GM12878 (cell line): Measurements from ENCODE around the gene TUBB1. TPM values are rescaled to one million over a fixed set of nuclear protein-coding genes. Genes with fewer than 3 reads are reported as not detected.
A peak's percentile ranks its signal among the peaks of the same experiment; 100 is the strongest.

Source experiments
- BHLHE40 ChIP-seq, 2 experiments: fragments of 450-650 bp in 1 of 2; IDR thresholded peaks; 2 replicates each; pipeline ENCODE4 v1.6.1; 2011 to 2017; ENCODE audit warnings: low read depth in 2 of 2, borderline replicate concordance in 1 of 2, improper control_type of control experiment in 1 of 2, low read length in 1 of 2, mild to moderate bottlenecking in 1 of 2
- EGR1 ChIP-seq, 2 experiments: IDR thresholded peaks; 1 replicate in 1 of 2; 2 replicates in 1 of 2; pipeline ENCODE4 v1.6.1; 2011 to 2012; ENCODE audit warnings: low read depth in 2 of 2, low read length in 2 of 2, borderline replicate concordance in 1 of 2, mild to moderate bottlenecking in 1 of 2, moderate library complexity in 1 of 2
- EP300 ChIP-seq, 2 experiments: fragments of 150-350 bp in 1 of 2; IDR thresholded peaks; 2 replicates each; pipeline ENCODE4 v1.6.1; 2011 to 2012; ENCODE audit warnings: low read depth in 2 of 2, low read length in 2 of 2, borderline replicate concordance in 1 of 2, improper control_type of control experiment in 1 of 2, inconsistent platforms in 1 of 2; ENCODE audit not compliant: control insufficient read depth in 1 of 2
- ETV6 ChIP-seq, 2 experiments: fragments of 450-650 bp in 1 of 2; IDR thresholded peaks in 1 of 2; conservative IDR thresholded peaks in 1 of 2; 2 replicates each; pipeline ENCODE4 v1.6.1; 2014; ENCODE audit warnings: antibody characterized with exemption in 1 of 2, borderline replicate concordance in 1 of 2, low read depth in 1 of 2, mild to moderate bottlenecking in 1 of 2, moderate library complexity in 1 of 2
- FOS ChIP-seq: IDR thresholded peaks from 3 replicates; pipeline ENCODE4 v1.6.1; 2011; ENCODE audit warnings: borderline replicate concordance; ENCODE audit not compliant: insufficient read length; ENCODE audit errors: extremely low read depth
- HCFC1 ChIP-seq: fragments of 150-350 bp; IDR thresholded peaks from 2 replicates; pipeline ENCODE4 v1.6.1; 2014; ENCODE audit warnings: low read length
- IRF5 ChIP-seq: fragments of 450-650 bp; IDR thresholded peaks from 2 replicates; pipeline ENCODE4 v1.6.1; 2017; ENCODE audit warnings: borderline replicate concordance
- JUNB ChIP-seq: IDR thresholded peaks from 2 replicates; pipeline ENCODE4 v1.6.1; 2016; ENCODE audit warnings: antibody characterized with exemption, mild to moderate bottlenecking
- NBN ChIP-seq: fragments of 450-650 bp; IDR thresholded peaks from 2 replicates; pipeline ENCODE4 v1.6.1; 2016
- NRF1 ChIP-seq: conservative IDR thresholded peaks from 2 replicates; pipeline ENCODE4 v1.6.1; 2011; ENCODE audit warnings: mild to moderate bottlenecking, low read depth, low read length, improper control_type of control experiment
- RELA ChIP-seq: fragments of 450-650 bp; IDR thresholded peaks from 2 replicates; pipeline ENCODE4 v1.8.0; 2014; ENCODE audit warnings: borderline replicate concordance; ENCODE audit not compliant: partially characterized antibody
- SMARCA5 ChIP-seq: fragments of 450-650 bp; IDR thresholded peaks from 2 replicates; pipeline ENCODE4 v1.6.1; 2017; ENCODE audit warnings: mild to moderate bottlenecking
- SRF ChIP-seq, 2 experiments: IDR thresholded peaks; 2 replicates each; pipeline ENCODE4 v1.6.1; 2011; ENCODE audit warnings: low read depth in 2 of 2, low read length in 2 of 2, mild to moderate bottlenecking in 1 of 2, moderate library complexity in 1 of 2
- SUZ12 ChIP-seq: fragments of 200-600 bp; sonication (generic); IDR thresholded peaks from one replicate; pipeline ENCODE4 v1.6.1; 2018; ENCODE audit warnings: antibody characterized with exemption, mild to moderate bottlenecking; ENCODE audit not compliant: unreplicated experiment
- YY1 ChIP-seq: IDR thresholded peaks from 2 replicates; pipeline ENCODE4 v1.6.1; 2011; ENCODE audit warnings: low read depth, mild to moderate bottlenecking, low read length
- ZBTB4 ChIP-seq: fragments of 450-650 bp; formaldehyde crosslinking; IDR thresholded peaks from 2 replicates; pipeline ENCODE4 v1.4.0; 2022; ENCODE audit warnings: mild to moderate bottlenecking, moderate library complexity
- polyA plus RNA-seq, 11 experiments: library from polyadenylated mRNA; depleted of rRNA in 4 of 11; unstranded in 6 of 11; stranded (reverse) in 5 of 11; fragments of >200 nt; fragmentation: Nextera tagmentation in 4 of 11; fragmentation: Illumina TruSeq in 1 of 11; extraction: Ambion mirVana in 4 of 11; extraction: Trizol in 1 of 11; gene quantifications; 1 replicate in 1 of 11; 2 replicates in 10 of 11; pipeline versions ENCODE4 v1.2.1 to v1.2.3, GENCODE V29; 2011 to 2016; ENCODE audit warnings: inconsistent platforms in 2 of 11, missing spikeins in 2 of 11, low read depth in 1 of 11
- total RNA-seq, 4 experiments: library from RNA; depleted of rRNA in 3 of 4; stranded (reverse); fragments of >200 nt in 3 of 4; fragmentation: Illumina TruSeq in 1 of 4; extraction: Trizol in 1 of 4; gene quantifications; 2 replicates each; pipeline versions ENCODE4 v1.2.1 to v1.2.3, GENCODE V29; 2013 to 2021
- TF ChIP-seq, protein P1 (sequence below): fragments of 450-650 bp; IDR thresholded peaks from 2 replicates; pipeline ENCODE4 v1.6.1; 2016; ENCODE audit warnings: mild to moderate bottlenecking, moderate library complexity, borderline replicate concordance
- TF ChIP-seq, protein P2 (sequence below): IDR thresholded peaks from 2 replicates; pipeline ENCODE4 v1.6.1; 2012; ENCODE audit warnings: low read length, inconsistent platforms

TUBB1 gene
- total and polyA plus RNA-seq, 10 of the 15 experiments (the other 5 are each of a cell fraction or from before 2014, with no cell fraction given), result 0.02 to 0.20 (median 0.06) TPM; not detected in 3

DNA sequence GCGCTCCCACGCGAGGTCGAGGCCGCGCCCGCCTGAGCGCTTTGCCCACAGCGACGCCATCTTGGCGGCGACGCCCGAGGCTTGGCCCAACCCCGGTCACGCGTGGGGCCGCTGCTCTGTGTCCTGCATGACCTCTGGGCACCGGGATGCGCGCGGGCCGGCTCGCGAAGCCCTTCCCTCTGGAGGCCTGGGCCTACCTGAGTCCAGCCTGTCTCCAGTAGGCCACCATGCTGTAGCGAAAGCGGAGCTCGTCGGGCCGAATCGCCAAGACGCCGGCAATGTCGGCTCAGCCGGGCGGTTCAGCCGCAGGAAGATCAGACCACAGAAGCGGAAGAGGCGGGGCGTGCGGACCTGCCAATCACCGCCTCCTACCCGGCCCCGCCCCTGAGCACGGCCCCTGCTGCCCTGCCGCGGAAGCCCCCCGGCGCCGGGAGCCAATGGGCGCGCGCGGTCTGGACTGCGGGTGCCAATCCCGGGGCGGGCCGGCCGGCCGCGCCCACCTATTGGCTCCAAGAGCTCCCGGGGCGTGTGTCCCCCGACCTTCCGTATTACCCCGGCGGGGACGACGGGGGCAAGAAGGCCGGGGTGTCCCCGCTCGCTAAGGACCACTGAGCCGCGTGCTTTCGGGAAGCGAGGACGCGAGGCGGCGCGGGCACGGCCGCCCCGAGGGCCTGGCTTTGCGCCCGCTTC is 12.9 kb downstream of the TUBB1 start, which contains the start of gene ATP5F1E (continued):
- TF ChIP-seq, protein P1, sequence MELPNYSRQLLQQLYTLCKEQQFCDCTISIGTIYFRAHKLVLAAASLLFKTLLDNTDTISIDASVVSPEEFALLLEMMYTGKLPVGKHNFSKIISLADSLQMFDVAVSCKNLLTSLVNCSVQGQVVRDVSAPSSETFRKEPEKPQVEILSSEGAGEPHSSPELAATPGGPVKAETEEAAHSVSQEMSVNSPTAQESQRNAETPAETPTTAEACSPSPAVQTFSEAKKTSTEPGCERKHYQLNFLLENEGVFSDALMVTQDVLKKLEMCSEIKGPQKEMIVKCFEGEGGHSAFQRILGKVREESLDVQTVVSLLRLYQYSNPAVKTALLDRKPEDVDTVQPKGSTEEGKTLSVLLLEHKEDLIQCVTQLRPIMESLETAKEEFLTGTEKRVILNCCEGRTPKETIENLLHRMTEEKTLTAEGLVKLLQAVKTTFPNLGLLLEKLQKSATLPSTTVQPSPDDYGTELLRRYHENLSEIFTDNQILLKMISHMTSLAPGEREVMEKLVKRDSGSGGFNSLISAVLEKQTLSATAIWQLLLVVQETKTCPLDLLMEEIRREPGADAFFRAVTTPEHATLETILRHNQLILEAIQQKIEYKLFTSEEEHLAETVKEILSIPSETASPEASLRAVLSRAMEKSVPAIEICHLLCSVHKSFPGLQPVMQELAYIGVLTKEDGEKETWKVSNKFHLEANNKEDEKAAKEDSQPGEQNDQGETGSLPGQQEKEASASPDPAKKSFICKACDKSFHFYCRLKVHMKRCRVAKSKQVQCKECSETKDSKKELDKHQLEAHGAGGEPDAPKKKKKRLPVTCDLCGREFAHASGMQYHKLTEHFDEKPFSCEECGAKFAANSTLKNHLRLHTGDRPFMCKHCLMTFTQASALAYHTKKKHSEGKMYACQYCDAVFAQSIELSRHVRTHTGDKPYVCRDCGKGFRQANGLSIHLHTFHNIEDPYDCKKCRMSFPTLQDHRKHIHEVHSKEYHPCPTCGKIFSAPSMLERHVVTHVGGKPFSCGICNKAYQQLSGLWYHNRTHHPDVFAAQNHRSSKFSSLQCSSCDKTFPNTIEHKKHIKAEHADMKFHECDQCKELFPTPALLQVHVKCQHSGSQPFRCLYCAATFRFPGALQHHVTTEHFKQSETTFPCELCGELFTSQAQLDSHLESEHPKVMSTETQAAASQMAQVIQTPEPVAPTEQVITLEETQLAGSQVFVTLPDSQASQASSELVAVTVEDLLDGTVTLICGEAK, result peak; percentile 65; the same call in 1 of the 2 replicates
- TF ChIP-seq EGR1 (IDR thresholded peaks at IDR 0.05; ENCODE audit: borderline replicate concordance in 1 of 2, low read depth in 2 of 2, low read length in 2 of 2), result peak in 1 of 2 experiments; percentile 44; a peak in 1 of 3 replicates
- 0 out of 2 replicates have a peak, but pooled peaks have one; percentile 54 for TF ChIP-seq SMARCA5
- TF ChIP-seq RELA, result no peak
- TF ChIP-seq SUZ12, result no peak
- TF ChIP-seq, protein P2, sequence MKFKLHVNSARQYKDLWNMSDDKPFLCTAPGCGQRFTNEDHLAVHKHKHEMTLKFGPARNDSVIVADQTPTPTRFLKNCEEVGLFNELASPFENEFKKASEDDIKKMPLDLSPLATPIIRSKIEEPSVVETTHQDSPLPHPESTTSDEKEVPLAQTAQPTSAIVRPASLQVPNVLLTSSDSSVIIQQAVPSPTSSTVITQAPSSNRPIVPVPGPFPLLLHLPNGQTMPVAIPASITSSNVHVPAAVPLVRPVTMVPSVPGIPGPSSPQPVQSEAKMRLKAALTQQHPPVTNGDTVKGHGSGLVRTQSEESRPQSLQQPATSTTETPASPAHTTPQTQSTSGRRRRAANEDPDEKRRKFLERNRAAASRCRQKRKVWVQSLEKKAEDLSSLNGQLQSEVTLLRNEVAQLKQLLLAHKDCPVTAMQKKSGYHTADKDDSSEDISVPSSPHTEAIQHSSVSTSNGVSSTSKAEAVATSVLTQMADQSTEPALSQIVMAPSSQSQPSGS, result no peak
- peak; percentile 9; the same call in 1 of the 2 replicates for TF ChIP-seq HCFC1
- peak; percentile 63 to 91 for TF ChIP-seq BHLHE40 (IDR thresholded peaks at IDR 0.05; ENCODE audit: borderline replicate concordance in 1 of 2, low read depth in 2 of 2, low read length in 1 of 2)
- TF ChIP-seq YY1, result peak; percentile 94
- 0 out of 2 replicates have a peak, but pooled peaks have one; percentile 25 for TF ChIP-seq NBN
- no peak for TF ChIP-seq NRF1
- TF ChIP-seq FOS, result peak; percentile 54
- TF ChIP-seq ETV6 (conservative IDR thresholded peaks at IDR 0.05 in 1 of 2, IDR thresholded peaks at IDR 0.05 in 1 of 2; ENCODE audit: borderline replicate concordance in 1 of 2, low read depth in 1 of 2), result no peak
- TF ChIP-seq IRF5, result no peak
- no peak for TF ChIP-seq JUNB
- TF ChIP-seq SRF (IDR thresholded peaks at IDR 0.05; ENCODE audit: low read depth in 2 of 2, low read length in 2 of 2), result no peak
- peak in 1 of 2 experiments; percentile 48; a peak in 2 of 4 replicates for TF ChIP-seq EP300 (IDR thresholded peaks at IDR 0.05; ENCODE audit: borderline replicate concordance in 1 of 2, control insufficient read depth in 1 of 2, low read depth in 2 of 2, low read length in 2 of 2)
- peak; percentile 85 for TF ChIP-seq ZBTB4 (CRISPR knock-in tag)
